Measurements from ENCODE around the gene SPAST. TPM values are rescaled to one million over a fixed set of nuclear protein-coding genes. Genes with fewer than 3 reads are reported as not detected.

SPAST gene
- total RNA-seq, 4 donors from 2014 or later: 10.8 to 58.1 (median 21.4) TPM

DNA sequence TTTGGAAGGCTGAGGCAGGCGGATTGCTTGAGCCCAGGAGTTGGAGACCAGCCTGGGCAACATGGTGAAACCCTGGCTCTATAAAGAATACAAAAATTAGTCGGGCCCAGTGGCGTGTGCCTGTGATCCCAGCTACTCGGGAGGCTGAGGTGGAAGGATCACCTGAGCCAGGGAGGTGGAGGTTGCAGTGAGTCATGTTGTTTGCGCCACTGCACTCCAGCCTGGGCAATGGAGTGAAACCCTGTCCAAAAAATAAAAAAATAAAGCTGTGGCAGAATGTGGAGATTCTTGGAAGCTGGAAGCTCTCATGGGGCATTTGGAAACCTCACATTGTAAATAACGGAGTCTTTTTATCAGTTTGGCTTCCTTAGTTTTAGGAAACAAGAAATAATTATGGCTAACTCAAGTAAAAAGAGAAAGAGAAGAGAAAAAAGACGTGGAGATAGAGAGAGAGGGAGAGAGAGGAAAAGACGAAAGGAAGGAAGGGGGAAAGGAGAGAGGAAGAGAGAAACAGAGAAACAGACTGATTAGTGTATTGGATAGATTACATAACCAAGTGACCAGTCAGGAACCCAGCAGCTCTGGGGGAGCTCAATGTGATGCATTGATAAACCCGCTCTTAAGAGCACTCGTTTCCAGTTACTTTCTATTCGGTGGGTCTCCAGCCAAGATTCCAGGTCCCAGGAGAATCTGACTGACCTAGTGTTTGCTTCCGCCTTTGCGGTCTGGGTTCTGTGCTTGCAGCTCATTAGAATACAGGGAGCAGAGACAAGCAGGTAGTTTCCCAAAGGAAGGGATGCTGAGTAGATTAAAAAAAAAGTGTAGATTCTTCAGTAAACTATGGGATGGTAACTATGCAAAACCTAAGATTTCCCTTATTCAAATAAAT, 1.1 kb upstream of the SPAST start:
- H3K27me3 ChIP-seq: no peaks in the 10 kb centered on the region
- no peaks in the 10 kb centered on the region for H3K36me3 ChIP-seq
- peak overlapping the region; percentile 64 to 80 for H3K4me3 ChIP-seq
- no peaks in the 10 kb centered on the region for H3K4me1 ChIP-seq
- peak; percentile 41 to 51 for DNase-seq
- TF ChIP-seq, protein P1, sequence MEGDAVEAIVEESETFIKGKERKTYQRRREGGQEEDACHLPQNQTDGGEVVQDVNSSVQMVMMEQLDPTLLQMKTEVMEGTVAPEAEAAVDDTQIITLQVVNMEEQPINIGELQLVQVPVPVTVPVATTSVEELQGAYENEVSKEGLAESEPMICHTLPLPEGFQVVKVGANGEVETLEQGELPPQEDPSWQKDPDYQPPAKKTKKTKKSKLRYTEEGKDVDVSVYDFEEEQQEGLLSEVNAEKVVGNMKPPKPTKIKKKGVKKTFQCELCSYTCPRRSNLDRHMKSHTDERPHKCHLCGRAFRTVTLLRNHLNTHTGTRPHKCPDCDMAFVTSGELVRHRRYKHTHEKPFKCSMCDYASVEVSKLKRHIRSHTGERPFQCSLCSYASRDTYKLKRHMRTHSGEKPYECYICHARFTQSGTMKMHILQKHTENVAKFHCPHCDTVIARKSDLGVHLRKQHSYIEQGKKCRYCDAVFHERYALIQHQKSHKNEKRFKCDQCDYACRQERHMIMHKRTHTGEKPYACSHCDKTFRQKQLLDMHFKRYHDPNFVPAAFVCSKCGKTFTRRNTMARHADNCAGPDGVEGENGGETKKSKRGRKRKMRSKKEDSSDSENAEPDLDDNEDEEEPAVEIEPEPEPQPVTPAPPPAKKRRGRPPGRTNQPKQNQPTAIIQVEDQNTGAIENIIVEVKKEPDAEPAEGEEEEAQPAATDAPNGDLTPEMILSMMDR (IDR thresholded peaks at IDR 0.05): no peak
- TF ChIP-seq POLR2A (IDR thresholded peaks at IDR 0.05): no peak
- intact Hi-C loops (cut with DNase I; ENCODE audit: low total_unique reads): no loop called here
- H3K9me3 ChIP-seq: no peaks in the 10 kb centered on the region
- peak overlapping the region; percentile 87 to 89 for H3K27ac ChIP-seq

DNA sequence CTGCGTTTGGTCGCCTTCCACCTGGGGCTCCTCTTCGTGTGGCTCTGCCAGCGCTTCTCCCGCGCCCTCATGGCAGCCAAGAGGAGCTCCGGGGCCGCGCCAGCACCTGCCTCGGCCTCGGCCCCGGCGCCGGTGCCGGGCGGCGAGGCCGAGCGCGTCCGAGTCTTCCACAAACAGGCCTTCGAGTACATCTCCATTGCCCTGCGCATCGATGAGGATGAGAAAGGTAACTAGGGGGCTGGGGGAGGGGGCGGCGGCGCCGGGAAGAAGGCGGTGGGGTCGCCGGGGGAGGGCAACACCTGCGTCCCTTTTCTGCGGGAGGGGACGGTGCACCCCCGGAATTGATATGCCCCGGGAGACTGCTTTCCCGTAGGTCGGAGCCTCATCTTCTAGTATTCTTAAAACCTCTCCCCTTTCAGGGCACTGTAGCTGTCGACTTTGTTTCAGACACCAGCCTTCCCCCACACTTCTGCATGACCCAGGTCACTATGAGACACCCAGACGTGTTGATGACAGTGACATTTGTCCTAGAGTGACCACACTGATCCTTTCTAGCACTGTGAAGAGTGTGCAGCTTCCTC, 755 bp downstream of the SPAST start:
- H3K4me3 ChIP-seq: peak overlapping the region; percentile 64 to 80
- no peaks in the 10 kb centered on the region for H3K9me3 ChIP-seq
- H3K36me3 ChIP-seq: no peaks in the 10 kb centered on the region
- TF ChIP-seq, protein P1 (IDR thresholded peaks at IDR 0.05): no peak
- TF ChIP-seq POLR2A (IDR thresholded peaks at IDR 0.05): no peak
- no peak for DNase-seq
- no peaks in the 10 kb centered on the region for H3K4me1 ChIP-seq
- no peaks in the 10 kb centered on the region for H3K27me3 ChIP-seq
- intact Hi-C loops (cut with DNase I; ENCODE audit: low total_unique reads): no loop called here
- H3K27ac ChIP-seq: peak overlapping the region; percentile 87 to 89

DNA sequence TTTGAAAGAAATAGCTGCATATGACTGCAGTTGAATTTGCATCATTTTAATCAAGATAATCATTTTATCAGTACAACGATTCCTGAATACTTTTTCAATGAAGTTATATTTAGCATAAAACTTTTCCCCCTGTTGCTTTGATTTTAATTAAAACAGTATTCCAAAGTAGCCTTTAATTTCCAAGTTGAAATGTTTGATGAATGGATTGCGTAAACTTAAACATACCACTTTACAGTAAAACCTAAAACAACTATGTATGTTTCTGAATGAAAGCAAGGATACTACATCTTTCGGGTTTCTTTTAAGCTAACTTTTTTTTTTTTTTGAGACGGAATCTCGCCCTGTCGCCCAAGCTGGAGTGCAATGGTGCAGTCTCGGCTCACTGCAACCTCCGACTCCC, 1.4 kb downstream of the SPAST start:
- H3K4me3 ChIP-seq: peak overlapping the region; percentile 64 to 80
- DNase-seq: no peak
- no peaks in the 10 kb centered on the region for H3K4me1 ChIP-seq
- TF ChIP-seq, protein P1 (IDR thresholded peaks at IDR 0.05): no peak
- TF ChIP-seq POLR2A (IDR thresholded peaks at IDR 0.05): no peak
- intact Hi-C loops (cut with DNase I; ENCODE audit: low total_unique reads): no loop called here
- H3K27me3 ChIP-seq: no peaks in the 10 kb centered on the region
- no peaks in the 10 kb centered on the region for H3K9me3 ChIP-seq
- peak overlapping the region; percentile 87 to 89 for H3K27ac ChIP-seq
- H3K36me3 ChIP-seq: no peaks in the 10 kb centered on the region

DNA sequence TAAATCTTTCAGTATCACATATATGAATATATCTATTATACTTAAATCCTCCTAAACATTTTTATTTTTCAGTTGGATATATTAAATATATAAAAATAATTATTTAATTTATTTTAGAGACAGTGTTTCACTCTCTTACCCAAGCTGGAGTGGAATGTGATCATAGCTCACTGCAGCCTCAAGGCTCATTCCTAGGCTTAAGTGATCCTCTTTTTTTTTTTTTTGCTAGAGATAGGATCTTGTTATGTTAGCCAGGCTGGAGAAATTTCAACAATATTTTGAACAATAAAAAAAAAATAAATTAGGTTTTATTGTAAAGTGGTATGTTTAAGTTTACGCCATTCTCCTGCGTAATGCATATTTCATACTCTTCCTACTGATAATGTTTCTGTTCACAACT, 4.2 kb downstream of the SPAST start:
- no peaks in the 10 kb centered on the region for H3K36me3 ChIP-seq
- H3K27me3 ChIP-seq: no peaks in the 10 kb centered on the region
- no peak for TF ChIP-seq POLR2A (IDR thresholded peaks at IDR 0.05)
- TF ChIP-seq, protein P1 (IDR thresholded peaks at IDR 0.05): no peak
- H3K4me3 ChIP-seq: no peak overlapping the region
- intact Hi-C loops (cut with DNase I; ENCODE audit: low total_unique reads): no loop called here
- no peak overlapping the region for H3K27ac ChIP-seq
- no peaks in the 10 kb centered on the region for H3K9me3 ChIP-seq
- H3K4me1 ChIP-seq: no peaks in the 10 kb centered on the region
- no peak for DNase-seq

DNA sequence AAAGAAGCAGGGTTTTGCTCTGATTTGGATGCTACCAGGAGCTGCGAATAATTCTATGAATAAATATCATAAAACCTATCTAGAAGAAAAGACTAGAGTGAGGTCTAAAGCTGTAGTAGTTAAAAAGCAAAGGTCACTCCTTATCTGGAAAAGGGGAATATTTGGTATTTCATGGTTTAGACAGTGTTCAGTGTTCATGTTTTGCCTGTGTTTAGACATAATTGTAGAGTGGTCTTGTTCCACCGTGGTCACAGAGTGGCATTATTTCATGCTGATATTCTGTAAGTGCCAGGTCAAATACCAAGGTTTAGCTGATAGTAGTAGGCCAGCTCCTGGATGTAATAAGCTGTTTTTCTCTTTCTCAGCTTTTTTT, 10.8 kb downstream of the SPAST start:
- Histone ChIP-seq H3K36me3 (no peaks in the 10 kb centered on the region), H3K9me3 (no peaks in the 10 kb centered on the region), H3K27me3 (no peaks in the 10 kb centered on the region), H3K4me3 (no peak overlapping the region), H3K4me1 (no peaks in the 10 kb centered on the region), H3K27ac (no peak overlapping the region)
- no peak for DNase-seq
- intact Hi-C loops (cut with DNase I; ENCODE audit: low total_unique reads): no loop called here
- no peak for TF ChIP-seq POLR2A (IDR thresholded peaks at IDR 0.05)
- TF ChIP-seq, protein P1 (IDR thresholded peaks at IDR 0.05): no peak
